Ureter (tissue), 1 donor: ENCODE data around the gene GNB1L. TPM values are rescaled to one million over a fixed set of nuclear protein-coding genes. Genes with fewer than 3 reads are reported as not detected.

Experiments used
- DNase-seq: peaks from one replicate; pipeline ENCODE4 v3.0.0-alpha.2; 2020; ENCODE audit warnings: low spot score
- total RNA-seq: library from RNA; stranded (reverse); gene quantifications from one replicate; pipeline ENCODE4 v1.2.4, GENCODE V29; 2023
- donor health status: DM: yes; HTN: yes; CAD: no.

GNB1L gene
- total RNA-seq, 1 donor from 2014 or later, result 6.0 TPM

DNA sequence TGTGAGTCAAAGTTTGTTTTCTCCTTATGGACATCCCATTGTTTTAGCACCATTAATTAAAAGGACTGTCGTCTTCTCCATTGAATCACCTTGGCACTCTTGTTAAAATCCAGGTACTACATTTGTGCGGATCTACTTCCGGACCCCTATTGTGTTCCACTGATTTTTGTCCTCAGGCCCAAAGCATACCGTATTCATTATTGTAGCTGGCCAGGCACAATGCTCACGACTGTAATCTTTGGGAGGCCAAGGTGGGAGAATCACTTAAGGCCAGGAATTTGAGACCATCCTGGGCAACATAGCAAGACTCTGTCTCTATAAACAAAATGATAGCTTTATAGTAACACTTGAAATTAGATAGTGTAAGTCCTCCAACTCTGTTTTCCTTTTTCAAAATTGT lies 8.9 kb upstream of the GNB1L start:
- no peak for DNase-seq

DNA sequence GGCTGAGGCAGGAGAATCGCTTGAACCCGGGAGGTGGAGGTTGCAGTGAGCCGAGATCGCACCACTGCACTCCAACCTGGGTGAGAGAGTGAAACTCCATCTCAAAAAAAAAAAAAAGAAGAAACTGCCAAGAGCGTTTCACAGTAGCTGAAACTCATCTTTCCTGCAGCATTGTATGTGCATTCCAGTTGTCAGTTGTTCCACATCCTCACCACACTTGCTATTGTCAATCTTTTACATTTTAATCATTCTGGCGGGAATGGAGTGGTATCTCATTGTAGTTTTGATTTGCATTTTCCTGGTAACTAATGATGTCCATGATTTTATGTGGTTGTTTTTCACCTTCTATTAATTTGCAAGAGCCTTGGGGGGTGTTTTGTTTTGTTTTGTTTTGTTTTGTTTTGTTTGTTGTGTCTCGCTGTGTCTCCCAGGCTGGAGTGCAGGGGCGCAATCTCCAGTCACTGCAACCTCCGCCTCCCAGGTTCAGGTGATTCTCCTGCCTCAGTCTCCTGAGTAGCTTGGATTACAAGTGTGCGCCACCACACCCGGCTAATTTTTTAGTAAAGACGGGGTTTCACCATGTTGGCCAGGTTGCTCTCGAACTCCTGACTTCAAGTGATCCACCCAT lies 8.1 kb upstream of the GNB1L start:
- no peak for DNase-seq

DNA sequence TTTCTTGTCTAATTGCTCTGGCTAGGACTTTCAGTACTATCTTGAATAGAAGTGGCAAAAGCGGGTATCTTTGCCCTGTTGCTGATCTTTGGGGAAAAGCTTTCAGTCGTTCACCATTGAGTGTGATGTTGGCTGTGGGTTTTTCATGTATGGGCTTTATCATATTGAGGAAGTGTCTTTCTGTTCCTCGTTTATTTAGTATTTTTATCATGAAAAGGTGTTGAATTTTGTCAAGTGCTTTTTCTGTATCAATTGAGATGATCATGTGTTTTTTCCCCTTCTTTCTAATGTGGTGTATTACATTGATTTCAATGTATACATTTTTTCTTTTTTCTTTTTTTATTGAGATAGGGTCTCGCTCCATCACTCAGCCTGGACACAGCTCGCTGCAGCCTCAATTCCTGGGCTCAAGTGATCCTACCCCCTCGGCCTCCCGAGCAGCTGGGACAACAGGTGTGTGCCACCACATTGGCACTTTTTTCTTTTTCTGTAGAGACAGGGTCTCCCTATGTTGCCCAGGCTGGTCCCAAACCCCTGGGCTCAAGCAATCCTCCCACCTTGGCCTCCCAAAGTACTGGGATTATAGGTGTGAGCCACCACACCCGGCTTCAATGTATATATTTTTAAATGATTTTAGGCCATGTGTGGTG lies 5.3 kb upstream of the GNB1L start:
- DNase-seq, result no peak

DNA sequence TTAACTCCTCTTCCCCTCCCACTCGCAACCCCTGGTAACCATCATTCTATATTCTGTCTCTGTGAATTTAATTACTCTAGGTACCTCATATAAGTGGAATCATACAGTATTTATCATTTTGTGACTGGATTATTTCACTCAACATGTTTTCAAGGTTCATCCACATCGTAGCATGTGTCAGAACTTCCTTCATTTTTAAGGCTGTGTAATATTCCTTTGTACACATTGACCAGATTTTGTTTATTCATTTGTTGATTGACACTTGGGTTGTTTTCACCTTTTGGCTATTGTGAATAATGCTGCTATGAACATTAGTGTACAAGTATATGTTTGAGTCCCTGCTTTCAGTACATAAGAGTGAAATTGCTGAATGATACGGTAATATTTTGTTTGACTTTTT lies 2.7 kb upstream of the GNB1L start:
- no peak for DNase-seq

DNA sequence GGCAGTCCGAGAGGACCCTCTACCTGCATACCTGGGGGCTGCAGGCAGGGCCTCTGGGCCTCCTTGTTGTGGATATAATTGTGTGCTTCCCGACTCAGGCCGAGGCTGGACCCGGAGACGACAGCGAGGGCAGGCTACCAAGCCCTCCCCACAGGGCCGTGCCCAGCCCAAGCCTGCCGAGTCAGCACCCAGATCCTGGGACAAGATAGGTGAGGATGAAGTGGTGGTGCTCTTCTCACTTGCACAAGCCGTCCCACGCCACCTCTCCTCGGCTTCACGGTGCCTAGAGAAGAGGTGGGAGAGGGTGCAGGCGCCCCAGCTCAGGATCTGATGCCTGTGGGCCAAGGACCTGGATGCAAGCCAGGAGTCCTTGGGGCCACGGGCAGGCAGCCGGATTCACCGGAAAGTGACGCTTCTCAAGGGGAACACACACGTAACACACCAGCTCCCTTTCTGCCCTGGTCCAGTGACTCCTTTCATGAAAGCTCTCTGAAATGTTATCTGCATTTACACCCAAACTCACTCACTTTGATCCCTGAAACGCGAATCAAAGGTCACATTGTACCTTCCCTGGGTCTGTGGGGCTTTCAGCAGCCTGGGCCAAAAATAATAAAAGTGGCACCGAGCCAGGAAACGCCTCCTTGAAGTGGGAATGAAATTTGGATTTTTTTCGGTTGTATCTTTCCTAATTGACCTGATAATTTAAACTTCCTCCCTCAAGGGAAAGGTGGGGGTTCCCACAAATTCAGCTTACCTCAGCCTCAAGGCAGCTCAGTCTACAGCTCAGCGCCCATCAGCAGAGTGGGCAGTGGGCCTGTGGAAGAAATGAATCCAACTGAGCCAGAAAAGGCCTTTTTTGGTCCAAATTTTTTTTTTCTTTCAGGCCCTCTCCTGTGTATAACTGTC lies 1.1 kb upstream of the GNB1L start:
- peak; percentile 58 for DNase-seq

DNA sequence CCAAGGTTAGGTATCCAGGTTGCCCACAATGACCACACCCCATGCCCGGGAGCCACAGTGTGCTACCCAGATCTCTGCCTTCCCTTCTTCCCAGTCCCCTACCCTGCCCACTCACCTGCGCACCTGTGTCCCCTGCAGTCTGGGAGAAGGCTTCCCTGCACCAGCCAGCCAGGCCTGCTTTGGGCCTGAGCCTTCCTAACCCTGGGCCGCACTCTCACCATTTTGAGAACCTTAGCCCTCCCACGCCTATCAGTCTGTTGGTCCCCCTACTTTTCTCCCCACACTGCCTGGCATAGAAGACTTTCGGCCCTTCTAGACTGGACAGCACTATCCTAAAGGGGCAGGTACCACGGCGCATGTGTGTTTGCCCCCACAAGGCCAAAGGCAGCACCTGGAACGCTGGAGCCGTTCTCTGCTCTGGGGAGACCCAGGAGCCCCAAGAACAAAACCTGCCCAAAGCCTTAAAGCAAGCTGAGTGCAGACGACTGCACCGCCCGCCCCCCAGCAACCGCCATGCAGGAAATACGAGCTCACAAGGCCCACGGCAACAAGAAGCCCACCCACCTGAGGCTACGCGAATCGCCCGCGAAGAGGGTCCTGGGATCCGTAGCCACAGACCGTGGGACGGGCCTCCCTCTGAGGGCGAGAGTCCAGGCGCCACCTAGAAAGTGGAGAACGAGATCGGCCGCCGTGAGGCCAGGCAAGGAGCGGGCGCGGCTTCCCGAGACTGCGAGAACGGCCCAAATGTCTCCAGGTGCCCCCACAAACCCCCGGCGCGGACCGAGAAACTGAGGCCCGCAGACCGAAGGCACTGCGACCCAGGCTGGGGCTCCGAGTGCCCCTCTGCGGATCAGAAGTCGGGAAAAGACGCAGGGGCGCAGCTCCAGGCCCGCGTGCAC lies 546 bp downstream of the GNB1L start:
- DNase-seq, result no peak

DNA sequence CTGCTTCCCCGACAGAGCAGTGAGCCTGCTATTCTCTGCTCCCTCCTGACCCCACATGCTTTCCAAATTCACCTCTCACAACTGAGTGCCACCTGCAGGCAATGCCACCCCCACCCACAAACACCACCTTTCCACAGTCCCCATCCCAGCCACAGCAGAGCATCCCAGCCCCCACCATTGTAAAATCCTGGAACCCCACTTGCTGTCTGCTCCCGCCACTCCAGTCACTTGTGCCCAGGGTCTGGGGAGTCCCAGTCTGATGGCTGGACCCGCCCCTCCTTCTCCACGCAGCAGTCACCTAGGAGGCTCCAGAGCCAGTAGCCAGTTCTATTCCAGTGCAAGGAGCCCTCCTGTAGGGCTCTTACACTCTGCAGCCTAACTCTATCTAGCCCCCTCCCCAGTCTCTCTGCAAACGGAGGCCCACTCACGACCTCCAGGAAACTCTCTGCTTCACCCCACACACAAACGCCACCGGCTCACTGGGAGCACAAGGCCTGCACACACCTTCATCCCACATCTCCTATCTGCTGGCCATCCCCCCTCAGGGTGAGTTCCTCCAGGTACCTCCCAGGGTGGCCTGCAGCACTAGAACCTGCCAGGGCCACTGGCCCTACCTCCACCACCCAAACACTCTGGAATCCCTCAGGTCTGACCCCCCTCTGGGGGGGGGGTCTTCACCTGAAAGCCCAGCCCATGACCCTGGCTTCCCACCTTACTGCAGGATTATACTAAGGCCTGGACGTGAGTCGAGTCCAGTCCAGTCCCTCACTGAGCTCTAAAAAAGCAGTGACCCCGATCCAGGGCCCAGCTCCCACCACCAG lies 1.4 kb downstream of the GNB1L start:
- no peak for DNase-seq

DNA sequence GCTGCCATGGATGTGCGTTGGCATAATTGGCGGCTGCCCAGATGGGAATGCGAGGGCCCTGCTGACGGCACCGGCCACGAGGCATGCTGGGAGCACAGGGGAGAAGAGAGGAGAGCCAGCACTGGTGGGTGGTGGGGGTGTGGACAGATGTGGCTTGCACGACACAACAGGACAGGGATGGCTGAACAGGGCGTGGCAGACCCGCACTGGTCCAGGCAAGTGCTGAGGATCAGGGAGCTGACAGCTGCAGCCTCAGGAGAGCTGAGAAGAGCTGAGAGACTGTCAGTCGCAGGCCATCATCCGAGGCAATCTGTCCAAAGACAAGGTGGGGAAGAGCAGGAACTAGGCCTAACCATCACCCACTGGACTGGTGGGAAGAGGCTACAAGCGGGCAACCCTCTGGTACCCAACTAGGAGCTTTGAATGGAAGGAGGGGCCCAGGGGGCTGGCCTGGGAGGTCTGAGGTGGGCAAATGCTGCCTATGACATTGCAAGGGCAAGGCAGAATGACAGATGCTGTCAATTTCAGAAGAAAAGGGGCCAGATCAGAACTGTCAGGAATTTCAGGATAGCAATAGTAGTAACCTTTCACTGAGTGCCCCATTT lies 2.4 kb downstream of the GNB1L start:
- no peak for DNase-seq

DNA sequence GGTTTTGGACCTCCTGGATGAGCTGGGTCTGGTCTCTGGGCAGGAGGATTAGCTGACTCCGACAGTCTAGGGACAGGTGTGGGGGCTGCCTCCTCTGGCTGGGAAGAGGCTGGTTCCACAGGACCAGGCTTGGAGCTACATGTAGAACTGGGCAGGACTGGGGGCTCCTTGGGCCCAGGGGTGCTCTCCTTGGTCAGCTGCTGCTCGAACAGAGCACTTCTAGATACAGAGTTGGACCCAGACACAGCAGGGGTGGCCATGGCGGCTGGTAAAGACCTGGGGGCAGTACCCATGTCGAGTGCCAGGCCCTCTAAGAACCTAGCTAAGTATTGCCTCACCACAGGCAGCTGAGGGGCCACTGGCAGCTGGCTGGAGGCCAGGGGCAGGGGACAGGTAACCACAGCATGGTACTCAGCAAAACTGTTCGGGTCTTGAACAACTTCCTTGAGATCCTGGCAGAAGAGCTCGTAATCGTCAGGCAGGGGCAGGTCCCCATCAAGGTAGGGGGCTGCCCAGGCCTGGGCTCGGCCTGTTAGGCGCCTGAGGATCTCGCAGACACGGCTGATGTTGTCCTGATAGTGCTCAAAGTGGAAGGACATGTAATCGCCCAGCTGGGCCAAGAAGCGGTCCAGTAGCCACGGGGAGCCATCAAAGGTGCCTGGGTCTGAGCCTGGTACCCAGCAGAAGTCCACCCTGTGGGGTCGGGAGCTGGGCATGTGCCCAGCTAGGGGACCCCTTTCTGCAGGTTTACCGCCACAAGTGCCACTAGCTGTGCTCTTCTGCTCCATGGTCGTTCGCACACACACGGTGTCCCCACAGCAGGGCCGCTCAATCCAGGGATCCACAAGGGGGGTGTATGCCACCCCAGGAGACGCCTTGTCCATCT lies 3.1 kb downstream of the GNB1L start:
- DNase-seq, result no peak

DNA sequence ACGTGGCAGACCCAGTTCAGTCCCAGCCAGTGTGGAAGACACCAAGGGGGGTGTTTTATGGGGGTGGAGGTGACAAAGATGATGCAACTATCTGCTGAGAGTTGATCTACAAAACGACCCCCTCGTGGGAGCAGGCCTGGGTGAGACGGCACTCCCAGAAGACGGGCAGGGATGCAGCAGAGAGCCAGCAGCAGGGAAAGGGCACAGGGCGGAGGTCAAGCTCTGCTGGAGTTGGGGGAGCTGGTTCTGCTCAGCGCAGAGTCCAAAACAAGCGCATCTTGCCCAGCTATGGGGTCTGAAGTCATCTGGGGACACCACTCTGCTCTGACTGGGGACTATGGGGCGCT lies 3.9 kb downstream of the GNB1L start:
- no peak for DNase-seq

DNA sequence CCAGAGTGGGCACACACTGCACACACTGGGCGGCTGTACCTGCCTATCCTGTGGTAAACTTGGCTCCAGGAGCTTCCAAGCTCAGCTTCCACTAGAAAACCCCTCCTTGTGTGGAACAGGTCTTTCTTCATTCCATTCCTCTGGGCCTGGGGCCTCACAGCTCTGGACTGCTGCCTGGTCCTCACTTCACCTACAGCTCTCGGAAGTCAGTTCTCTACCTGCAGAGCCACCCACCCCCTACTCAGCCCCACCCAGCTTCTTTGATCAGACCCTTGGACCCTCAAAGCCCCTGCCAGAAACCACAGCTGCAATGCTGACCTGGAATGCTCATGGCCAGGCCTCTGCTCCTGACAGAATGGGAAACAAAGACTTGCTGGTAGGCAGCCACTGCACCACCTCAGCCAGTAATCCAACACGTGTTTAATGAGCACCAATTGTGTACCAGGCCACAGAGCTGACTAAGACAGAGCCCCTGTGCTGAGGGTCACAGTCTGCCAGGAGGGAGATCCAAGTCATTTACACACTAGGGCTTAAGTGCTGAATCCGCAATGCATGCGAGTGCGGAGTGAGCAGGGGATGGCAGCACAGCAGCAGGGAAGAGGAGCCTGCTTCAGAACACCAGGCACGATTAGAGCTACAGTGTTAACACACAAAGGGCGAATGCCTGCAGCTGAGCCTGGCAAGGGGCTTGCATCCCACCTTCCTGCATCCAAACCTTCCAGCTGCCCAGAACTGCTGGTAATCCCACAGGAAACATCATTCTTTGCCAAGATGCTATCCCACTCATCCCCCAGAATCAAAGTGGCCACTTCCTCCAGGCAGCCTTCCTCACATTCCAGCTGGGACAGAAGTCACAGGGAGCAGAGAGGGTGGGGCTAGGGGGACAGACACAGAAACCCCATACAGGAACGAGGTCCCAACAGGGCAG lies 4.6 kb downstream of the GNB1L start:
- peak; percentile 70 for DNase-seq

DNA sequence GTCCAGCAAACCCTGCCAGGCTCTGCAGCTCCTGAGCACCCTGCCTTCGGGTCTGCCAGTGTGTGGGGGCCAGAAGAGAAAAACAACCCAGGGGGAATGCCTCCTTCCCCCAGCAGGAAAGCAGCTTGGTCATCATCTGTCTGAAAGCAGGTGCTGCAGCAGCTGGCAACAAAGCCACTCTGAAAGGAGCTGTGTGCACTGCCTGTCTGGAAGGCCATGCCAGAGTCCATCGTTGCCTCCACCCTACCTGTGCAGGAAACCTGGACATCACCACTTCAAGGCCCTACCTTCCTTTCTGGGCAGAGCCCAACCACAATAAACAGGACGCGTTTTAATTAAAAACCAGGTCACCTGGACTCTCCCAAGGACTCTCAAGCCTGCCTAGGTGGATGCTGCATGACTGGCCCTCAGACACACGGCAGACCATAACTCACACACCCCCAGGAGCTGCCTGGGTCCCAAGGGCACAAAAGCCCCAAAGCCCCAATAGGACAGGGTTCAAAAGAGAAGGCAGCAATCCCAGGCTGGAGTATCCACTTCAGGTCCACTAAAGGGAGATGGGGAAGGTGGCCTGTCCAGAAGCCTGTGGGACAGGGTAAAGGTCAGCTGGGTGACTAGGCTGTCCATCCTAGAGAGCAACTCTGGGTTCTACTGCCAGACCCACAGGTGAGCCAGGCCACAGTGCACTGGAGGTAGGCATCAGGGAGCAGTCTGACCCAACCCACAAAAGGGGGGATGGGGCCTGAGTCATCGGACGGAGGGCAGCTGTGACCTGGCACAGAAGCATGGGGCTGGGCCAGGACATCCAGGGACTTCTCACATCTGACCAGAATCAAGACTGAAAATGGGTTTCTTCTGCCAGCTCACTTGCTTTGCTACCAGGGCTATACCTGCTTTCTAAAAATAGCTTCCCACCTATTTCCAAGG lies 6.1 kb downstream of the GNB1L start:
- no peak for DNase-seq

DNA sequence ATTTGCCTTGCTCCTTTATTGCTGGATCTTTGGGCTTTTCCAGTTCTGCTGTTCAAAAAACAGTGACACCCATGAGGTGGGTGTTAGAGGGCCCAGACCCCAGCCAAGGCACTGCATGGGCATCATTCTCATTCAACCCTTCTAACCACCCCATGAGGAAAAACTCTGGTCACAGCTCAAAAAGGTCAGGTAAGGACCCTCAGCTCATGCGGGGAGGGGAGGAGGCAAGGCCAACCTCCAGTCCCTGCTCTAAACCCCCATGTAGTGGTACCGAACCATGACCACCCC lies 7.4 kb downstream of the GNB1L start:
- DNase-seq, result no peak

DNA sequence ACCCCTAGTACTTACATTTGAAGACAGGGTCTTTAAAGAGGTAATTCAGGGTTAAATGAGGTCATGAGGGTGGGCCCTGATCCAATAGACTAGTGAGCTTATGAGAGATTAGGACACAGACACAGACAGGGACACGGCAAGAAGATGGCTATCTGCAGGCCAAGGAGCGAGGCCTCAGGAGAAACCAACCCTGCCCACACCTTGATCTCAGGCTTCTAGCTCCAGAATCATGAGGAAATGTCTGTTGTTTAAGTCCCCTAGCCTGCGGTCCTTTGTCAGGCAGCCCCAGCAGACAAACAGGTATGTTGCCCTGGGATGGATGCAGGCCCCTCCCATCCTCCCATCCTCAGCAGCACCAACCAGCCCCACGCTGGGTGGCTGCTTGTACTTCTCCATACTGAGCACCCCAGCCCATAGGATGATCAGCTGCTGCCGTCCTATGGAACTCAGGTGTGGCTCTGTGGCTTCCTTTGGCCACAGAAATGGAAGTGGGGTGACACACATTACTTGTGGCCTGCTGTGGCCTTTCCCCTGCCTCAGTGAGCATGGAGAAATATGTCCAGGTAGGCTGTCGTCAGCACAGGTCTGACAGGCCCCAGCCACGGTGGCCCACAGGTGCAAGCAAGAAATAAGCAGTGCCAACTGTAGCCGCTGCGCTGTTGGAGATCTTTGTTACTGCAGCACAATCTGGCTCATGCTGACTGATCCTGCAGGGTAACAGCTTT lies 7.9 kb downstream of the GNB1L start:
- DNase-seq, result no peak

DNA sequence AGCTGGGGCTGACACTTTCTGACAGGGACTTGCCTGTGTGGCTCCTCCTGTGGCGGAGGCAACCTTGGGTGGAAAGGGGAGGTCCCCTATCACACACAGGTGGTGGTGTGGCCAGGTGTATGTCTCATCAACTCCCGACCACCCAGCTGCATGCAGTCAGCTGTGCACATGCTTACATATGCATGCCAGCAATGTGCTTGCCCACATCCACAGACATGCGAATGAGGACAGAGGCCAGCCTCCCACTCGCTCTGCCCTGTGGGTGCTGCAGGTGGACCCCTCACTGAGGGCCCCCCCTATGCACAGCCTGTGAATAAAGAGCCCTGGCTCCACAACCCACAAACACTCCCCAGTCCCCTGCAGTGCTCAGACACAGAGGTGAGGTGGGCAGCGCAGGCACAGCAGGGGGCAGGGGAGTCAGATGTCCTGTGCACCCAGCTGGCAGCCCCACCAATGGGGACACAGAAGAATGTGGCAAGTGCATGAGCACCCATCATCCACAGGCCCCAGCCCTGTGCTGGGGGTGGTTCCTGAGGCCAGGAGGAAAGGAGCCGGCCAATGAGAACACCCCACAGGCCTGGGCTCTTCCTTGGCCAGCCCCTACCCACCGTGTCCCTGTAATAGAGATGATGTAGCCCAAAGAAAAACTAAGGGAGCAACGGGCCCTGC lies 9.5 kb downstream of the GNB1L start:
- DNase-seq, result no peak

DNA sequence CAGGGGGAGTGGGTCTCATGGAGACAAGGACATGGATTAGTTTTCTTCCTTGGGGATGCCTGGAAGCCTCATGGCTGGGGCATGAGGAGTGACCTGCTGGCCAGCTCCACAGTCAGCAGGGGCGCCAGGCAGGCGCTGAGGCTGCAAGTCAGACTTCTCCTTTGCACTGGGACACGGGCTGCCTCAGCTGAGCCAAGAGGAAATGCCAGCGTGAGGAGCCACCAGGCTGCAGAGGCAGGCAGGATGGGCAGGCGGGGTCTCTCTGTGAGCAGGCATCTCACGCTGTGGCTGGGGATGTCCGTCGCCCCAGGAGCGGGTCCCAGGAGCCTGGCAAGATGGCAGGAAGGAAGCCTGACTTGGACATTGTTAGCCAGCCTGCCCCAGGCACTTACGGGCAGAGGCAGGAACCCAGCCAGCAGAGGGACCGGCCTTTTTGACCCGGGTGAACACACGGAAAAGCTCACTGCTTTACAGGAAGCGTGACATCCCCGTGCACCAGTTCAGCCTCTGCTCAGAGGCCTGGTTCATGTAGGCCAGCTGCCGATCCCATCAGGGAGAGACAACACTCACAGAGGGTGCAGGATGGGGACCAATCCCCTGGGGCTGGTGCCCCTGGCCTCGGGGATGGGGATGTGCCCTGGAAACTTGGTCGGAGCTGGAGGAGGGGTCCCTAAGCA lies 10.2 kb downstream of the GNB1L start:
- peak; percentile 73 for DNase-seq
